T-cell (primary cell): ENCODE results near the gene DNMT3L. TPM values are rescaled to one million over a fixed set of nuclear protein-coding genes. Genes with fewer than 3 reads are reported as not detected.

Experiments
- ATAC-seq, 4 experiments: fragments of 200-7000 bp in 3 of 4; fragments of 150-1000 bp in 1 of 4; cut with Tn5 transposase; replicated peaks in 1 of 4; 1 replicate in 3 of 4; 2 replicates in 1 of 4; pipeline ENCODE4 v1.10.0; 2021; ENCODE audit warnings: moderate library complexity in 3 of 4, mild to moderate bottlenecking in 2 of 4, moderate number of reproducible peaks in 1 of 4
- CTCF ChIA-PET, 2 donors: fragments of 300-600 bp; sonication (Branson Sonifier 250); formaldehyde crosslinking; loops; one replicate each; lab custom pipeline; 2022; ENCODE audit warnings: antibody characterized with exemption in 2 of 2; lab: Charles Lee
- POLR2A ChIA-PET, 2 donors: fragments of 300-600 bp; sonication (Branson Sonifier 250); formaldehyde crosslinking; loops; one replicate each; lab custom pipeline; 2022; ENCODE audit warnings: antibody characterized with exemption in 2 of 2; lab: Charles Lee
- DNase-seq, 35 experiments: peaks; one replicate each; pipeline versions ENCODE4 v3.0.0 to v3.0.0-alpha.2; 2013 to 2023
- H3K27ac ChIP-seq: one replicate; pipeline ENCODE4 v1.5.1; 2013; ENCODE audit warnings: low read length
- H3K27me3 ChIP-seq, 2 experiments: replicated peaks in 1 of 2; 1 replicate in 1 of 2; 2 replicates in 1 of 2; pipeline versions ENCODE4 v1.6.1 to v1.7.0; 2013; ENCODE audit warnings: low read length in 1 of 2, mixed read lengths in 1 of 2; ENCODE audit not compliant: control insufficient read depth in 2 of 2, insufficient read depth in 2 of 2; ENCODE audit errors: extremely low read depth in 1 of 2
- H3K36me3 ChIP-seq, 2 donors: 1 replicate in 1 of 2; 2 replicates in 1 of 2; pipeline versions ENCODE4 v1.6.1 to v1.7.0; 2013; ENCODE audit warnings: low read length in 1 of 2; ENCODE audit not compliant: control insufficient read depth in 2 of 2, insufficient read depth in 1 of 2; ENCODE audit errors: extremely low read depth in 1 of 2
- H3K4me1 ChIP-seq, 2 experiments: 1 replicate in 1 of 2; 2 replicates in 1 of 2; pipeline versions ENCODE4 v1.6.1 to v1.7.0; 2013; ENCODE audit warnings: low read length in 2 of 2, mixed read lengths in 1 of 2; ENCODE audit not compliant: insufficient read depth in 2 of 2, control insufficient read depth in 1 of 2; ENCODE audit errors: extremely low read depth in 1 of 2
- H3K4me3 ChIP-seq, 2 donors: 1 replicate in 1 of 2; 2 replicates in 1 of 2; pipeline versions ENCODE4 v1.5.1 to v1.7.0; 2013; ENCODE audit warnings: mild to moderate bottlenecking in 2 of 2, low read length in 1 of 2, moderate library complexity in 1 of 2; ENCODE audit not compliant: control insufficient read depth in 1 of 2; ENCODE audit errors: extremely low read depth in 1 of 2
- H3K9me3 ChIP-seq: 2 replicates; pipeline ENCODE4 v1.7.0; 2013
- H3K27ac Mint-ChIP-seq, 2 donors: one replicate each; pipeline ENCODE4 v1.8.0; 2020 to 2021; ENCODE audit warnings: mild to moderate bottlenecking in 2 of 2, mixed read lengths in 2 of 2
- H3K27me3 Mint-ChIP-seq, 2 donors: one replicate each; pipeline ENCODE4 v1.8.0; 2021 to 2022; ENCODE audit warnings: mixed read lengths in 2 of 2
- H3K36me3 Mint-ChIP-seq: one replicate; pipeline ENCODE4 v1.8.0; 2021; ENCODE audit warnings: mixed read lengths
- H3K4me1 Mint-ChIP-seq, 3 donors: one replicate each; pipeline ENCODE4 v1.8.0; 2020 to 2022; ENCODE audit warnings: mixed read lengths in 3 of 3, mild to moderate bottlenecking in 1 of 3
- H3K4me3 Mint-ChIP-seq, 3 donors: one replicate each; pipeline ENCODE4 v1.8.0; 2020 to 2022; ENCODE audit warnings: mild to moderate bottlenecking in 3 of 3, mixed read lengths in 3 of 3, moderate library complexity in 3 of 3
- H3K9me3 Mint-ChIP-seq, 3 donors: one replicate each; pipeline ENCODE4 v1.8.0; 2020 to 2022; ENCODE audit warnings: mixed read lengths in 3 of 3
- WGBS: methylation state at CpG from one replicate; pipeline ENCODE4 v1.1.5; 2013; ENCODE audit warnings: missing lambda C conversion rate; ENCODE audit not compliant: insufficient coverage; 5-methylcytosine and 5-hydroxymethylcytosine counted together
- total RNA-seq, 35 experiments: library from RNA in 6 of 35; stranded (reverse) in 6 of 35; fragments of 120-200 nt in 1 of 35; gene quantifications; one replicate each; pipeline versions ENCODE4 v1.2.1 to v1.2.4 and lab custom pipeline; 2013 to 2026

DNMT3L gene
- total RNA-seq, 5 donors from 2014 or later (not counting 1 experiment from before 2014, with no cell fraction given) = not detected

DNA sequence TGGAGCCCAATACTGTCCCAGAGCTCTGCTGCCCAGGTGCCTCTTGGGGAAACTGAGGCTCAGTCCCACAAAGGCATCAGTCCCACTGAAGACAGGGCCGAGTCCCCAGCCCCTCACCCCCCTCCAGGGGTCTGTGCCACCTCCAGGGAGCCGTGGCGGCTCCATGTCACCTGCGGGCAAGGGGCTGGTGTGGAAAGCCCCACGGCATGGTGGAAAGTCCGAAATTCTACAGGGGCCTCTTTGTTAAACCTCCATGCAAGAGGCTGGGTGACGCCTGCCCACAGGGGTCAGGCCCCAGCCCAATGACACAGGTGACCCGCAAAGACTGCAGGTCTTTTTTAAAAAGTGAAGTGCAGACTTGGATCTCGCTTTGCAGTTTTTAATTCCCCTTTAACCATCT is 20.7 kb upstream of the DNMT3L start:
- 77% methylated on average over 8 of the region's 9 CpGs for WGBS
- no peak for ATAC-seq
- H3K9me3 ChIP-seq = no peaks in the 10 kb centered on the region
- DNase-seq = no peak
- CTCF ChIA-PET = no interaction called here
- H3K36me3 ChIP-seq = no peaks in the 10 kb centered on the region
- no peak overlapping the region for H3K27ac ChIP-seq
- Mint-ChIP-seq H3K4me1 (peaks cover 0 to 5% (median 0%) of the 10 kb centered on the region in 3 donors), H3K27ac (no peak overlapping the region), H3K4me3 (no peak overlapping the region), H3K9me3 (no peaks in the 10 kb centered on the region), H3K36me3 (no peaks in the 10 kb centered on the region), H3K27me3 (no peaks in the 10 kb centered on the region)
- peaks cover 0 to 22% of the 10 kb centered on the region in 2 experiments for H3K27me3 ChIP-seq
- POLR2A ChIA-PET = no interaction called here
- peaks cover 0 to 2% of the 10 kb centered on the region in 2 experiments for H3K4me1 ChIP-seq
- H3K4me3 ChIP-seq = no peak overlapping the region

DNA sequence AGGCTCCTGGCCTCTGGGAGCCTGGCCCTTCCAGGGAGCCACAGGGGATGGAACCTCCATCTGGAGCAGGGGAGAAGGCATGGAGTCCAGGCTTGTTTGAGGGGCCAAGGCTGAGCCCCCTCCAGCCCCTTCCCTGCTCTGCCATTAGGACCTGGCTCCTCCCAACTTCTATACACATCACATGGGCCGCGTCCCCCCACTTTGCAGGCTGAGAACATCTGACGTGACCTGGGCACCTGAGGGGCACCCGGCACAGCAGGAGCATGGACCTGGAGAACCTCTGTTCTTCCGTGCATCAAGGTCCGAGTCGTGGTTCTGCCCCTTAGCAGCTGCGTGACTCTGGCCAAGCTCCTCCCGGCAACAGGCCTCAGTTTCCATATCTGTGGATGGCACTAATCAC is 20.1 kb upstream of the DNMT3L start:
- H3K36me3 Mint-ChIP-seq = no peaks in the 10 kb centered on the region
- CTCF ChIA-PET = no interaction called here

DNA sequence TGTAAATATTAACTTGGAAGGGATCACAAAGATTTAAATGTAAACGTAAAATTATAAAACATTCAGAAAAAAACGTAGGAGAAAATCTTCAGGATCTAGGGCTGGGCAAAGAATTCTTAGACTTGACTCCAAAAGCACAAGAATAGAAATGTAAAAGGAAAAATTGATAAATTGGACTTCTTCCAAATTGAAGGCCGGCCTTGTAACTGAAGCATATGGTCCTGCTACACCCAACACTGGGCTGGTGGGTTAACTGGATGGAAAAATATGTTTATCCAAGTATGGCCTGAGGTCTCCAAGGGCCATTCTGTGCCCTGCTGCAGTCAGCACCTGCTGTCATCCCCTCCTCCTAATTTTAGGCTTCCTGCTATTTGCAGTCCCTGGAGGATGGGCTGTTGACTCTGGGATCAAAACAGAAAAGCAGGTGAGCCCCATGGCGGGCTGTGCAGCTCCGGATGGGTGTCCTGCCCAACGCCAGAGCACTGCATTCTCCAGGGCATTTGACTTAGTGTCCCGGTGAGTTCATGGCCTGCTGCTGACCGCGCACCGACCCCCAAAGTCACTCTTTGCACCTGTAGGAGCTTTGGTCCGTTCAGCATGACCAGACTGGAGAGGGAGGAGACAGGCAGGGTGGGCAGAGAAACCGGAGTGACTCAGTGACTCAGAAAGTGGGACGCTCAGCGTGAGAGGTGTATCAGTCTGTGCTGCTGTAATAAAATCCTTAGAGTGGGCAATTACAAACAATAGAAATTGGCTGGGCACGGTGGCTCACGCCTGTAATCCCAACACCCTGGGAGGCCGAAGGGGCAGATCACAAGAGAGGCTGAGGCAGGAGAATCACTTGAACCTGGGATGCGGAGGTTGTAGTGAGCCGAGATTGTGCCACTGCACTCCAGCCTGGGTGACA is 17.9 kb upstream of the DNMT3L start:
- H3K36me3 Mint-ChIP-seq = no peaks in the 10 kb centered on the region
- no peak overlapping the region for H3K4me3 Mint-ChIP-seq
- Histone ChIP-seq H3K4me1 (no peaks in the 10 kb centered on the region), H3K4me3 (no peak overlapping the region), H3K36me3 (no peaks in the 10 kb centered on the region), H3K9me3 (no peaks in the 10 kb centered on the region), H3K27ac (no peak overlapping the region), H3K27me3 (peaks cover 0 to 5% of the 10 kb centered on the region in 2 experiments)
- ChIA-PET POLR2A (no interaction called here), CTCF (no interaction called here)
- H3K27ac Mint-ChIP-seq = no peak overlapping the region
- WGBS = 93% methylated on average over 15 of the region's 19 CpGs
- DNase-seq = no peak
- peaks cover 0 to 5% (median 0%) of the 10 kb centered on the region in 3 donors for H3K4me1 Mint-ChIP-seq
- no peaks in the 10 kb centered on the region for H3K27me3 Mint-ChIP-seq
- ATAC-seq = no peak
- no peaks in the 10 kb centered on the region for H3K9me3 Mint-ChIP-seq

More for the DNA sequence above, 20.1 kb upstream of the DNMT3L start:
- peak in 1 of 35 experiments; percentile 1 for DNase-seq
- Histone ChIP-seq H3K4me1 (peaks cover 0 to under 1% of the 10 kb centered on the region in 2 experiments), H3K9me3 (no peaks in the 10 kb centered on the region), H3K36me3 (no peaks in the 10 kb centered on the region), H3K27me3 (peaks cover 0 to 17% of the 10 kb centered on the region in 2 experiments), H3K27ac (no peak overlapping the region), H3K4me3 (no peak overlapping the region)
- 87% methylated on average over 9 of the region's 9 CpGs for WGBS
- Mint-ChIP-seq H3K4me3 (no peak overlapping the region), H3K9me3 (no peaks in the 10 kb centered on the region), H3K27ac (no peak overlapping the region), H3K4me1 (peaks cover 0 to 5% (median 0%) of the 10 kb centered on the region in 3 donors), H3K27me3 (no peaks in the 10 kb centered on the region)
- no peak for ATAC-seq
- POLR2A ChIA-PET = no interaction called here

DNA sequence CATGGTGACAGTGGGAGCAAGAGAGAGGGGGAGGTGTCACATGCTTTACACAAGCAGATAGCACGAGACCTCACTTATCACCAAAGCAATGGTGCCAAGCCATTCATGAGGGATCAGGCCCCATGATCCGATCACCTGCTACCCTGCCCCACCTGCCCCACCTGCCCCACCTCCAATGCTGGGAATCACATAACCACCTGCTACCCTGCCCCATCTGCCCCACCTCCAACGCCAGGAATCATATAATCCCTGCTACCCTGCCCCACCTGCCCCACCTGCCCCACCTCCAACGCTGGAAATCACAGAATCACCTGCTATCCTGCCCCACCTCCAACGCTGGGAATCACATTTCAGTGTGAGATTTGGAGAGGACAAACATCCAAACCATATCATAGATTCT is 13.3 kb upstream of the DNMT3L start:
- no peaks in the 10 kb centered on the region for H3K9me3 ChIP-seq
- peaks cover 0 to 18% of the 10 kb centered on the region in 2 experiments for H3K27me3 ChIP-seq
- ATAC-seq = no peak
- H3K9me3 Mint-ChIP-seq = no peaks in the 10 kb centered on the region
- CTCF ChIA-PET = no interaction called here
- DNase-seq = no peak
- 67% methylated on average over 2 of the region's 5 CpGs for WGBS
- no peaks in the 10 kb centered on the region for H3K36me3 Mint-ChIP-seq
- no peak overlapping the region for H3K4me3 Mint-ChIP-seq
- no peaks in the 10 kb centered on the region for H3K36me3 ChIP-seq
- no peak overlapping the region for H3K4me3 ChIP-seq
- no peak overlapping the region for H3K27ac Mint-ChIP-seq
- H3K4me1 Mint-ChIP-seq = no peaks in the 10 kb centered on the region
- no peaks in the 10 kb centered on the region for H3K27me3 Mint-ChIP-seq
- POLR2A ChIA-PET = no interaction called here
- H3K4me1 ChIP-seq = no peaks in the 10 kb centered on the region
- H3K27ac ChIP-seq = no peak overlapping the region

DNA sequence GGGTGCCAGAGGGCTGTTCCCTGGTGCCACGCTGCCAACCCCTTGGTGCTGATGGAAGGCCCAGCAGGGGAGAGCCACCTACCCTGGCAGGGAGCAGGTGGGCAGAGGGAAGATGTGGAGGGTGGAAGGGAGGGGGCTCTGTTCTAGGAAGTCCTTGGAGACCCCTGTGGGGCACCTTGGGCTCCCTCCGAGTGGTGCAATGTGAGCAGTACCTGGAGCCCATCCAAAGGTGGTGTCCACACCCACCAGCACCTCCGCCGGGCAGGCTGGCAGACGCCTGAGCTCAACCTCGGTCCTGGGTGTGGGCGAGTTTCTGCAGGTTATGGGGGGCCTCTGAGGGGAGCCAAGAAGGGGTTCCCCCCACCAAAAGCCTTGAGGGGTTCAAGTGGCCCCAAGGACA is 11.3 kb upstream of the DNMT3L start:
- H3K27me3 ChIP-seq = peaks cover 0 to 18% of the 10 kb centered on the region in 2 experiments
- H3K27ac ChIP-seq = no peak overlapping the region
- no peak overlapping the region for H3K4me3 ChIP-seq
- Mint-ChIP-seq H3K27ac (no peak overlapping the region), H3K9me3 (no peaks in the 10 kb centered on the region), H3K27me3 (no peaks in the 10 kb centered on the region), H3K4me3 (no peak overlapping the region), H3K4me1 (no peaks in the 10 kb centered on the region), H3K36me3 (no peaks in the 10 kb centered on the region)
- POLR2A ChIA-PET = no interaction called here
- CTCF ChIA-PET = interaction anchor here in 1 of 2 donors (0.5 kb wide), 1 partner anchor 216 kb away, joined by 4 read pairs; no protein-coding TSS in a partner anchor
- no peak for DNase-seq
- no peaks in the 10 kb centered on the region for H3K36me3 ChIP-seq
- H3K4me1 ChIP-seq = no peaks in the 10 kb centered on the region
- no peak for ATAC-seq
- WGBS = 100% methylated on average over 3 of the region's 7 CpGs
- no peaks in the 10 kb centered on the region for H3K9me3 ChIP-seq

DNA sequence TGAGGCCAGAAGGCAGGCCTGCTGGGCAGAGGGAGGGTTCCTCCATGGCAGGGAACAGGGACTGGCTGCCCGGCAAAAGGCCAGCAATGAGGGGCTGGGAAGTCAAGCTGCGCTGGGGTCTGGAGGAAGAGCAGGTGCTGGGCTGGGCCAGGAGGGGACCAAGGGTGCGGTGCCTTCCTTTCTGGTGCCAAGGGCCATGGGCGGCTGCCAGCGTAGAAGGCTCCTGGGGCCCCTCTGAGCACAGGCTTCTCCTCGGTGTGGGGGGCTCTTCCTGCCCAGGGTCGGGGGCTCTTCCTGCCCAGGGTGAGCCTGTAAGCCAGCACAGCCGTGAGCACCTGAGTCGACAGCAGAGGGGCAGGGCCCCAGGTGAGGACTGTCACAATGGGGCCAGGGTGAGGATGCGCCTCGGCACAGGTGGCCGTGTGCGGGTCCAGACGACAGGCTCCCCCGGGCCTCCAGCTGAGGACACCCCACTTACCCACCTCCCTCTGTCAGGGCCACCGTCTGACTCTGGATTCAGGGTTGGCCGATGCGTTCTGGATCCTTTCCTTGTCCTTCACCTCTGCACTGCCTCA is 10.7 kb upstream of the DNMT3L start:
- no peak for DNase-seq
- no peak overlapping the region for H3K27ac Mint-ChIP-seq

More for the DNA sequence above, 10.7 kb upstream of the DNMT3L start:
- Mint-ChIP-seq H3K9me3 (no peaks in the 10 kb centered on the region), H3K4me1 (no peaks in the 10 kb centered on the region), H3K4me3 (no peak overlapping the region), H3K36me3 (no peaks in the 10 kb centered on the region), H3K27me3 (no peaks in the 10 kb centered on the region)
- H3K27me3 ChIP-seq = peaks cover 0 to 18% of the 10 kb centered on the region in 2 experiments
- POLR2A ChIA-PET = no interaction called here
- 90% methylated on average over 18 of the region's 18 CpGs for WGBS
- H3K4me3 ChIP-seq = no peak overlapping the region
- no peaks in the 10 kb centered on the region for H3K4me1 ChIP-seq
- H3K27ac ChIP-seq = no peak overlapping the region
- no peaks in the 10 kb centered on the region for H3K9me3 ChIP-seq
- CTCF ChIA-PET = interaction anchor here in 1 of 2 donors (0.5 kb wide), 1 partner anchor 217 kb away, joined by 4 read pairs; no protein-coding TSS in a partner anchor
- ATAC-seq = no peak
- no peaks in the 10 kb centered on the region for H3K36me3 ChIP-seq
